IMR-90 (cell line): Measurements from ENCODE around the gene COL23A1.

Experiments used
- BHLHE40 ChIP-seq: fragments of 150-350 bp; IDR thresholded peaks from 2 replicates; pipeline ENCODE4 v1.6.1; 2016; ENCODE audit warnings: mild to moderate bottlenecking, low read depth, low read length
- CTCF ChIP-seq: conservative IDR thresholded peaks from 2 replicates; pipeline ENCODE4 v1.5.1; 2012; ENCODE audit warnings: mild to moderate bottlenecking, low read depth, low read length, improper control_type of control experiment
- MXI1 ChIP-seq: IDR thresholded peaks from 2 replicates; pipeline ENCODE4 v1.6.1; 2012; ENCODE audit warnings: low read depth, mild to moderate bottlenecking, low read length, moderate library complexity, borderline replicate concordance
- POLR2A ChIP-seq: IDR thresholded peaks from 2 replicates; pipeline ENCODE4 v1.6.1; 2012; ENCODE audit warnings: mild to moderate bottlenecking, low read depth, low read length
- TF ChIP-seq, protein P1 (sequence below): fragments of 150-350 bp; IDR thresholded peaks from 2 replicates; pipeline ENCODE4 v1.6.1; 2016; ENCODE audit warnings: low read depth, mild to moderate bottlenecking, low read length, moderate library complexity, borderline replicate concordance

- no peak for TF ChIP-seq CTCF
- TF ChIP-seq POLR2A: no peak
- TF ChIP-seq, protein P1, sequence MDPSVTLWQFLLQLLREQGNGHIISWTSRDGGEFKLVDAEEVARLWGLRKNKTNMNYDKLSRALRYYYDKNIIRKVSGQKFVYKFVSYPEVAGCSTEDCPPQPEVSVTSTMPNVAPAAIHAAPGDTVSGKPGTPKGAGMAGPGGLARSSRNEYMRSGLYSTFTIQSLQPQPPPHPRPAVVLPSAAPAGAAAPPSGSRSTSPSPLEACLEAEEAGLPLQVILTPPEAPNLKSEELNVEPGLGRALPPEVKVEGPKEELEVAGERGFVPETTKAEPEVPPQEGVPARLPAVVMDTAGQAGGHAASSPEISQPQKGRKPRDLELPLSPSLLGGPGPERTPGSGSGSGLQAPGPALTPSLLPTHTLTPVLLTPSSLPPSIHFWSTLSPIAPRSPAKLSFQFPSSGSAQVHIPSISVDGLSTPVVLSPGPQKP: no peak
- TF ChIP-seq BHLHE40: no peak
- TF ChIP-seq MXI1: no peak
Observed at GRCh38 chr5:178555005-178555404, 35.2 kb downstream of the COL23A1 start.
